GM10248 (cell line): ENCODE results near the gene ARID5B.
"Not testable (repeated sequence)": the region's sequence is repeated elsewhere in the genome, so short reads cannot be mapped to it uniquely, and the experiment has no call there.

Experiments used
- CTCF ChIA-PET: fragments of 300-600 bp; sonication (Branson Sonifier 250); formaldehyde crosslinking; extraction: SDS; loops from one replicate; lab custom pipeline; 2021; ENCODE audit warnings: antibody characterized with exemption; lab: Yijun Ruan, JAX
- POLR2A ChIA-PET: fragments of 350-650 bp; sonication (Branson Sonifier 250); formaldehyde crosslinking; extraction: SDS; loops from one replicate; lab custom pipeline; 2020; ENCODE audit warnings: antibody characterized with exemption; lab: Yijun Ruan, JAX
- DNase-seq: peaks from one replicate; pipeline ENCODE4 v3.0.0; 2012; ENCODE audit errors: extremely low spot score
- CTCF ChIP-seq: IDR thresholded peaks from 2 replicates; pipeline ENCODE4 v1.5.1; 2012; ENCODE audit warnings: mild to moderate bottlenecking, low read depth; ENCODE audit errors: extremely low read depth, missing control alignments, control extremely low read depth

ARID5B gene

GRCh38 chr10:61863981-61864380 lies 37.5 kb upstream of the ARID5B start:
- no peak for TF ChIP-seq CTCF
- ChIA-PET CTCF (interaction anchor here (1.0 to 1.2 kb wide), 2 partner anchors 8 to 33 kb away, joined by 3 to 4 read pairs; no protein-coding TSS in a partner anchor), POLR2A (no interaction called here)
- DNase-seq = no peak

- CTCF ChIA-PET = interaction anchor here (0.6 to 2.8 kb wide), 5 partner anchors 10 to 213 kb away, joined by 3 to 16 read pairs (median 4); no protein-coding TSS in a partner anchor
- no peak for TF ChIP-seq CTCF
- no peak for DNase-seq
- POLR2A ChIA-PET = no interaction called here
Measured at GRCh38 chr10:61866700-61867368, 34.7 kb upstream of the ARID5B start.

GRCh38 chr10:61867374-61867773 lies 34.1 kb upstream of the ARID5B start:
- CTCF ChIA-PET = interaction anchor here (1.0 to 2.8 kb wide), 8 partner anchors 10 to 213 kb away, joined by 3 to 16 read pairs (median 4); no protein-coding TSS in a partner anchor
- POLR2A ChIA-PET, DNase-seq: not testable (repeated sequence)

GRCh38 chr10:61867817-61868216 lies 33.7 kb upstream of the ARID5B start:
- DNase-seq = not testable (repeated sequence)
- peak; percentile 22 for TF ChIP-seq CTCF
- ChIA-PET POLR2A (interaction anchor here (0.6 kb wide), 1 partner anchor 76 kb away, joined by 11 read pairs; no protein-coding TSS in a partner anchor), CTCF (interaction anchor here (0.7 to 2.8 kb wide), 10 partner anchors 9 to 212 kb away, joined by 3 to 16 read pairs (median 4); no protein-coding TSS in a partner anchor)

DNA sequence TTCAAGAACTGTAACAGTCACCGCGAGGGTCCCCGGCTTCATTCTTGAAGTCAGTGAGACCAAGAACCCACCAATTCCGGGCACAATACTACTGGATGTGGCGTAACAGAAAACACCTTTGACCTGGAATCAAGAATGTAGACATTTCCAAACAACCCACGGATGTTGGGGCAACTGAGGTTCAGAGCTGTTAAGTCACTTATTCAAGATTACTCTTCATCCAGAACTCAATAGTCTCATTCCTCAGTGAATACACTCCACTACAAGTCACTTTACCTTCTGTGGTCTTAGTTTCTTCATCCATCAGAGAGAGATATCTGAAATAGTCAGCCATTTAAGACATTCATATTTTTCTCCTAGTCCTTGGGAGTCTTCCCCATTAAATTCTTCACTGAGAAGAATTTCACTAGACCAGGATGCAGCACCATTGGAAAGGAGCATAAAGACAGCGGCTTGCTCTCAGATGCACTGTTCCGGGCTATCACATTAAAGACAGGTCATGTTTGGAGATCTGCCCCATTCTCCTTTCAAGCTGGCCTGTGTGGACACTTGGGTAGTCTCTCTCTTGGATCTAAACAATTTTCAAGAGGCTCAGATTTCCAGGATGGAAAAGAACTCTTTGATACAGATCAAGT lies 32.3 kb upstream of the ARID5B start:
- CTCF ChIA-PET = interaction anchor here (1.3 to 2.8 kb wide), 4 partner anchors 9 to 119 kb away, joined by 3 to 16 read pairs (median 6); no protein-coding TSS in a partner anchor
- POLR2A ChIA-PET = no interaction called here

GRCh38 chr10:61869774-61870525 lies 31.5 kb upstream of the ARID5B start:
- ChIA-PET POLR2A (no interaction called here), CTCF (interaction anchor here (1.4 kb wide), 1 partner anchor 8 kb away, joined by 3 read pairs; no protein-coding TSS in a partner anchor)
- TF ChIP-seq CTCF = no peak
- DNase-seq = no peak

More for the DNA sequence above, 32.3 kb upstream of the ARID5B start:
- TF ChIP-seq CTCF = no peak
- no peak for DNase-seq
